HEK293T (cell line): ENCODE results near the gene BBS9.

ENCODE experiments used
- CTCF ChIA-PET: fragments of 350-600 bp; formaldehyde crosslinking; extraction: SDS; loops from one replicate; lab custom pipeline; 2021; ENCODE audit warnings: antibody characterized with exemption, inconsistent platforms; lab: Yijun Ruan, JAX
- POLR2A ChIA-PET: fragments of 350-600 bp; formaldehyde crosslinking; extraction: SDS; loops from one replicate; lab custom pipeline; 2020; ENCODE audit warnings: antibody characterized with exemption, inconsistent platforms; lab: Yijun Ruan, JAX
- DNase-seq: peaks from one replicate; pipeline ENCODE4 v3.0.0; 2012; ENCODE audit warnings: mixed read lengths; ENCODE audit errors: extremely low spot score
- ARNT ChIP-seq: fragments of 450-650 bp; IDR thresholded peaks from 2 replicates; pipeline ENCODE4 v1.6.1; 2017; ENCODE audit warnings: mild to moderate bottlenecking
- BHLHE40 ChIP-seq: fragments of 450-650 bp; IDR thresholded peaks from 2 replicates; pipeline ENCODE4 v1.6.1; 2016; ENCODE audit warnings: mild to moderate bottlenecking, moderate library complexity, borderline replicate concordance
- CTBP1 ChIP-seq: fragments of 450-650 bp; IDR thresholded peaks from 2 replicates; pipeline ENCODE4 v1.6.1; 2016; ENCODE audit warnings: borderline replicate concordance
- ELF4 ChIP-seq: fragments of 450-650 bp; IDR thresholded peaks from 2 replicates; pipeline ENCODE4 v1.6.1; 2017; ENCODE audit warnings: antibody characterized with exemption
- FOXA1 ChIP-seq: fragments of 450-650 bp; IDR thresholded peaks from 2 replicates; pipeline ENCODE4 v1.6.1; 2016; ENCODE audit warnings: mild to moderate bottlenecking
- FOXK2 ChIP-seq: fragments of 450-650 bp; IDR thresholded peaks from 2 replicates; pipeline ENCODE4 v1.6.1; 2016; ENCODE audit warnings: mild to moderate bottlenecking
- FOXM1 ChIP-seq: fragments of 450-650 bp; IDR thresholded peaks from 2 replicates; pipeline ENCODE4 v1.6.1; 2017; ENCODE audit warnings: mild to moderate bottlenecking, borderline replicate concordance
- HDGF ChIP-seq: fragments of 450-650 bp; IDR thresholded peaks from 2 replicates; pipeline ENCODE4 v1.6.1; 2017; ENCODE audit warnings: antibody characterized with exemption, borderline replicate concordance
- L3MBTL2 ChIP-seq: fragments of 450-650 bp; conservative IDR thresholded peaks from 2 replicates; pipeline ENCODE4 v1.6.1; 2016; ENCODE audit warnings: mild to moderate bottlenecking
- LEF1 ChIP-seq: fragments of 450-650 bp; IDR thresholded peaks from 2 replicates; pipeline ENCODE4 v1.6.1; 2017; ENCODE audit warnings: mild to moderate bottlenecking, borderline replicate concordance
- NFRKB ChIP-seq: fragments of 450-650 bp; IDR thresholded peaks from 2 replicates; pipeline ENCODE4 v1.6.1; 2016; ENCODE audit warnings: mild to moderate bottlenecking, moderate library complexity
- PKNOX1 ChIP-seq: fragments of 450-650 bp; IDR thresholded peaks from 2 replicates; pipeline ENCODE4 v1.6.1; 2016
- SP1 ChIP-seq: fragments of 450-650 bp; IDR thresholded peaks from 2 replicates; pipeline ENCODE4 v1.6.1; 2017
- SUZ12 ChIP-seq: fragments of 450-650 bp; IDR thresholded peaks from 2 replicates; pipeline ENCODE4 v1.6.1; 2016; ENCODE audit warnings: mild to moderate bottlenecking
- TARDBP ChIP-seq: fragments of 450-650 bp; IDR thresholded peaks from 2 replicates; pipeline ENCODE4 v1.6.1; 2016
- ZNF384 ChIP-seq: fragments of 450-650 bp; IDR thresholded peaks from 2 replicates; pipeline ENCODE4 v1.6.1; 2016

Gene BBS9

DNA sequence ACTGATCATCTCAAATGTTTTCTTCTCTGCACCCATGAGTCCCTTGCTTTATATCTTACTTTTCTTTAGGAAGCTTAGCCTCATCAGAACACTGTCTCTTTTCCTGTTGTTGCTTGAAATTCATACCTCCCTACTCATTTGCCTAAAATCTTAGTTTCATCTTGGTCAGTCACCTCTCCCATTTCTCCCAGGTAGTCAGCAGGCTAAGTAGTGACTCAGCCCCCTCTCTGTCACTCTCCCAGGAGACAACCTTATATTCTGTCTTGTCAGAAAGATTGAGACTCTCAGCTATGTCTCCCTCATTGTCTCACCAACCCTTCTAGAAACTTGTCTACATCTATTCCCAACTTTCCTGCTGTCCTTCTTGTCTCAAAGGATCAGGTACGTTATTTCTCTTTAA lies 280.9 kb downstream of the BBS9 start:
- ChIA-PET CTCF (no interaction called here), POLR2A (no interaction called here)
- TF ChIP-seq ARNT (no peak), ZNF384 (no peak), NFRKB (no peak), FOXK2 (no peak), FOXA1 (no peak), CTBP1 (no peak), HDGF (no peak), BHLHE40 (no peak), SP1 (no peak), FOXM1 (no peak), L3MBTL2 (no peak), TARDBP (no peak), LEF1 (no peak), SUZ12 (no peak), PKNOX1 (no peak)
- no peak for DNase-seq

GRCh38 chr7:33411020-33411419 lies 281.7 kb downstream of the BBS9 start:
- POLR2A ChIA-PET = no interaction called here
- TF ChIP-seq FOXA1 = no peak
- TF ChIP-seq SUZ12 = no peak
- TF ChIP-seq SP1 = no peak
- CTCF ChIA-PET = no interaction called here
- DNase-seq = no peak

DNA sequence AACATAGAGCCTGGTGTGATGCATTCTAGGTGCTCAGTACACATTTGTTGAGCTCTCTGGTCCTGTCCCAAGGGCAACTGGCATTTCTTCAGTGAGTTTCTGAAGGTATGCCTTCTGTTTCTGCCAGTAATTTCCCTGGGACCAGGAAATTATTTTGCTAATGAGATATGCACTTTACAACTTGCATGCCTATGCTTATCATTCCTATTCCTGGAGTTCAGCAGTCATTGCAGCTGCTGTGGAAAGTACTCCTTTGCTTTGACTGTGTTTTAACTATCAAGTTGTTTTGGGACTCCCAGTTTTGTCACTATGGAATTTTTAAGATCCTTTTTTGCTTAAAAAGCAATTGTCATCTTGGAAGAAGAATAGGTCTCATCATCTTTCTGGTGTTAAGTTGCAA lies 283.0 kb downstream of the BBS9 start:
- no peak for DNase-seq
- TF ChIP-seq FOXM1 (no peak), FOXK2 (no peak), ZNF384 (no peak), PKNOX1 (no peak), L3MBTL2 (no peak), ELF4 (no peak), CTBP1 (no peak), LEF1 (no peak), SP1 (no peak), TARDBP (no peak), HDGF (no peak), BHLHE40 (no peak), SUZ12 (no peak), ARNT (no peak), NFRKB (no peak), FOXA1 (no peak)
- POLR2A ChIA-PET = no interaction called here
- CTCF ChIA-PET = no interaction called here

DNA sequence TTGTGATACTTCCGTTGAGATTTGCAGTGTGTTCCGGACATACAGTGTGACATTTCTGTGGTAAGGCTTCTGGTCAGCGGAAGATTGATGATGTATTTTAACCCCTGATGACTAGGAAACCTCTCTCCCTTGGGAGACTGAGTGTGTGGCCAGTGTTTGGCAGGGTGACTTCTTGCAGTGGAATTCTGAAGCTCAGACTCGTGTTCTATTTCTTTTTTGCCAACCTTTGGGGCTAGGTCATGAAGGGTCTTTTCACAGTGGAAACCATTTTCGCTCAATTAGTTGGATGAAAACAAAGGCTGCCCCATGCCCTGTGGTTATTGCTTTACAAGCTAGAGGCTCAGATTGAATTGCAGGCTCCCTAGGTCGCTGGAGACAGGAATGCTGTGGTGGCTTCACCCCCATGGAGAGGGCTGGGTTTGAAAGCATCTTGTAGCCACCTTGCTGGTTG lies 288.9 kb downstream of the BBS9 start:
- ChIA-PET POLR2A (no interaction called here), CTCF (interaction anchor here (1.0 kb wide), 1 partner anchor 41 kb away, joined by 4 read pairs; no protein-coding TSS in a partner anchor)
- DNase-seq = peak; percentile 60
- no peak for TF ChIP-seq ARNT
- peak; percentile 77; the same call in 1 of the 2 replicates for TF ChIP-seq CTBP1
- TF ChIP-seq PKNOX1 = peak; percentile 79

GRCh38 chr7:33420311-33420940 lies 291.1 kb downstream of the BBS9 start:
- ChIA-PET CTCF (no interaction called here), POLR2A (no interaction called here)
- TF ChIP-seq TARDBP (no peak), L3MBTL2 (no peak), CTBP1 (no peak), SP1 (no peak), BHLHE40 (no peak), ZNF384 (no peak), ARNT (no peak), LEF1 (no peak), HDGF (no peak), PKNOX1 (no peak), ELF4 (no peak), FOXK2 (no peak), FOXA1 (no peak), NFRKB (no peak), SUZ12 (no peak), FOXM1 (no peak)
- DNase-seq = no peak

DNA sequence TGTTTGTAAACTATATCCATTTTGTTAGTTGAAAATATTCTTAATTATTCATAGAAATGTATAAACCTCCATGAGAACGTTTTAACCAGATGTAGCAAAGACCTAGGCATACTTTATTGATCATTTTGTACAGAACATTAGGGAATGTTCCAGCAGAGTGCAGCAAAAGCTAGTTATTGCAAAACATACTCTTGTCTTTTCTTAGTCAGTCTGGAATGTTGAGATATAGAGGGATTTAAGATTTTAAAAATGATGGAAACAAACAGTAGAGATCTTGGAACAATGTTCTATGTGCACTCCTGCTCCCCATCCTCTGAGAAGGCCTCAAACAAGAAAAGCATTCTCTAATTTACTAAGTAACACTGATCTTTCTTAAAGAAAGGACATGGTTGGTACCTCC lies 292.1 kb downstream of the BBS9 start:
- ChIA-PET POLR2A (no interaction called here), CTCF (no interaction called here)
- TF ChIP-seq SUZ12 (no peak), PKNOX1 (no peak), ELF4 (no peak), CTBP1 (no peak), NFRKB (no peak), TARDBP (no peak), ZNF384 (no peak), HDGF (no peak), L3MBTL2 (no peak), FOXK2 (no peak), FOXM1 (no peak), FOXA1 (no peak), LEF1 (no peak), BHLHE40 (no peak), ARNT (no peak), SP1 (no peak)

More for the DNA sequence above, 292.1 kb downstream of the BBS9 start:
- DNase-seq = no peak
